NCI-H2171 treated with DMSO at 0.1 percent for 48 hours (cell line): ENCODE measurements around the gene MORN2.
A peak's percentile ranks its signal among the peaks of the same experiment; 100 is the strongest.

Experiments
- DNase-seq: peaks from one replicate; lab custom pipeline; 2025; lab: John Stamatoyannopoulos, UW

The MORN2 gene

DNA sequence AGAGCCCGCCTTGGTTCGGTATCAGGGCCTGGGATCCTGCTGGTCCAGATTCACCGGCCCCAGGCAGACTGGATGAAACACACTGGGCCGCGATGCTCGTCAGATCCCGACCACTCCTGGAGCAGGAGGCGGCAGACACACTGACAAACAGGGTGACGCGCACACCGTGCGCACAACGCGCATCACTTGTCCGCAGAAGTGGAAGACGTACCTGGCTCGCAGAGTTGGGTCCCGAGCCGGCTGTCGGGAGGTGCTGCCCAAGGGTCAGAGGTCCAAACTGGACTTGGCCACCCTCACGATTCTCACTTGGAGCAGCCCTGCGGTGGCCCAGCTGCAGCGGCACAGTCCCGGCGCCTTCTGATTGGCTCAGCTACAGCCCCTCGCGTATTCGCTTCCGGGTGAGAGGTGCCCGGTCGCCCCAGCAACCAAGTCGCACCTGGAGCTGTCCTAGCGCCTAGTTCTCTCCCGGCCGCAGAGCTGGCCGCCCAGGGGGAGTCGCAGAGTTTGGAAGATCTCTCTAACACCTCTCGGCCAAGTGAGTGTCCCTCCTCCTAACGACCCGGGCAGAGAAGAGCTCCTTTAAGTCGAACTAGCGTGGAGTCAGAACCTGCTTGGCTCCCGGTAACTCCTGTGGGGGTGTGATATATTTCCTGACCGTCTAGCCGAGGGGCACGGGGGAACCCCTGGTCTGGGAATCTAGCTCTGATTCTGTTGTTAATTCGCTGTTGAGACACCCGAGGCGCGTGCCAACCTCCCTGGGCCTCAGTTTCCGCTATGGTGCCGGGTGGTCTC is at the start of gene MORN2, which contains the start of gene DHX57:
MORN2 (plus strand) TSS at position 401 of the 792 bp plus-strand sequence.
DHX57 (minus strand) TSS at position 359 of the 792 bp plus-strand sequence. CDS start 7,529 bp downstream, outside the sequence.
- peak; percentile 76 for DNase-seq

DNA sequence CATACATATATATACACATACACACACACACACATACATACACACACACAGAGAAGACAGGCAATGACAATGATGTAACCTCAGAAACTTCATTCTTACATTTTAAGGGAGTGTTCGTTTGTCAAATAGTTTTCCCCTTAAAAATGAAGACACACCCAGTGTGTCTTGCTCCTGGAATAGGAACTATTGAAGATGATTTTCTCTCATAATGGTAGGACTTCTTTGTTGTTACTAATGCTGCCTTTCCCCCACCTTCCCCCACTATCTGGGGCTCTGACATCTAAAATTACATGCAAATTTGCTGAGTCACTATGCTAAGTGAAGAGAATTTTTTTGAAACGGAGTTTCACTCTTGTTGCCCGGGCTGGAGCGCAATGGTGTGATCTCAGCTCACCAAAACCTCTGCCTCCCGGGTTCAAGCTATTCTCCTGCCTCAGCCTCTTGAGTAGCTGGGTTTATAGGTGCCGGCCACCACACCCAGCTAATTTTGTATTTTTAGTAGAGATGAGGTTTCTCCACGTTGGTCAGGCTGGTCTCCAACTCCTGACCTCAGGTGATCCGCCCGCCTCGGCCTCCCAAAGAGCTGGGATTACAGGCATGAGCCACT is 48.1 kb upstream of the MORN2 start:
- DNase-seq, result peak; percentile 32

DNA sequence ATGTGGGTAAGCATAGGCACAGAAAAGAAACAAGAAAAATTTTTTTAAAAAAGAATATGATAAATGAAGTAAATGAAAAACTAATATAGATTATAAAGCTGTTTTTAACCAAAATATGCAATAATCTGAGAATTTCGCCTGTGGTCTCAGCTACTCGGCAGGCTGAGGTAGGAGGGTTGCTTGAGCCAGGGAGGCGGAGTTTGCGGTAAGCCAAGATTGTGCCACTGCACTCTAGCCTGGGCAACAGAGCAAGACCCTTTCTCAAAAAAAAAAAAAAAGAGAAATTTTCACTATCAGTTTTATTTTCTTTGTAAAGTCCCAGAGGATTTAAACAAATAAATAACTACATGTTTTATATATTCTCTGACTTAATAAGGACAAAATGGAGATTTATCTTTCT is 47.3 kb upstream of the MORN2 start:
- no peak for DNase-seq

DNA sequence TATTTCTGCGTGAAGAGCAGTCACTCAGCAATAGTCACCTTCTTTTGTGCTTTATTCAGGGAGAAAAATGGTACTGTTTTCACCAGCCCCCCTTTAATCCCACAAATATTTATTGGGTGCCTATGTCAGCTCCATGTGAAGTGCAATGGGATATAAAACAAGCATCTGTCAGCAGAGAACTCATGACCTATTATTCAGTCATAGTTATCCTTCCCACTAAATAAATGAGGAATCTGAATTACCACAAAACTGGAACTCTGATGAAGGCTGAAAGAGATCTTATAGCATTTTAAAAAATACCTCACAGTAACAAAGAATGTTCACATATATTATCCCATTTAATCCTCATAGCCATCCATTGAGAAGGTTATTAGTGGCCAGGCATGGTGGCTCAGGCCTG is 45.8 kb upstream of the MORN2 start:
- no peak for DNase-seq

DNA sequence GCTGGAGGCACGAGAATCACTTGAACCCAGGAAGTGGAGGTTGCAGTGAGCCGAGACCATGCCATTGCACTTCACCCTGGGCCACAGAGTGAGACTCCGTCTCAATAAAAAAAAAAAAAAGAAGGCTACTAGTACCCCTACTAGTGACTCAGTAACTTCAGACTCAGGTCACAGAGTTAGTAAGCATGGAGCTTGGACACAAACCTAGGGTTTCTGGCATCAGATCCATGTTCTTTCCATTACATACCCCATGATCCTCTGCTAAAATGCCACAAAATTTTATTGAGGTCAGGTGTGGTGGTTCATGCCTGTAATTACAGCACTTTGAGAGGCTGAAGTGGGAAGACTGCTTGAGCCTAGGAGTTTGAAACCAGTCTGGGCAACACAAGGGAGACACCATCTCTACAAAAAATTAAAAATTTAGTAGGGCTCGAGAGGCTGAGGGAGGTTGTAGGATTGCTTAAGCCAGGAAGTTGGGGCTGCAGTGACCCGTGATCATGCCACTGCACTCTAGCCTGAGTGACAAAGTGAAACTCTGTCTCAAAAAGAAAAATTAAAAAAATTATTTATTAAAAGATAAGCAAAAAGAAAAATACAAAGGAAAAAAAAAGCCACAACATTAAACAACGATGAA is 45.1 kb upstream of the MORN2 start:
- no peak for DNase-seq

DNA sequence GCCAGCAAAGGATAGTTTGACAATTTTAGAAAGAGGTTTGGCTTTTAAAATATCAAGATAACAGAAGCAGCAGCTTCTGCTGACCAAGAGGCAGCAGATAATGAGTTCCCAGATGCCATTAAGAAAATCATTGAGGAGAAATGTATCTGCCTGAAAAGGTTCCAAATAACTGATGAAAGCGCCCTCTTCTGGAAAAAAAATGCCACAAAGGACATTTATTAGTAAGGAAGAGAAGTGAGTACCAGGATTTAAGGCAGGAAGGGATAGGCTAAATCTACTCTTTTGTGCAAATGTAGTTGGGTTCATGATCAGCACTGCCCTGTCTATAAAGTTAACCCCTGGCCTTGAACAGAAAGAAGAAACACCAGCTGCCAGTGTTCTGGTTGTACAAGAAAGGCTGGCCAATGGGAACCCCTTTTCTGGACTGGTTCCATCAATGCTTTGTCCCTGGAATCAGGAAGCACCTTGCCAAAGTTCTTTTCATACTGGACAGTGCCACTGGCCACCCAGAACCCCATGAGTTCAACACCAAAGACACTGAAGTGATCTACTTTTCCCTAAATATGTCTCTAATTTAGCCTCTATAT is 40.7 kb upstream of the MORN2 start:
- DNase-seq, result no peak

DNA sequence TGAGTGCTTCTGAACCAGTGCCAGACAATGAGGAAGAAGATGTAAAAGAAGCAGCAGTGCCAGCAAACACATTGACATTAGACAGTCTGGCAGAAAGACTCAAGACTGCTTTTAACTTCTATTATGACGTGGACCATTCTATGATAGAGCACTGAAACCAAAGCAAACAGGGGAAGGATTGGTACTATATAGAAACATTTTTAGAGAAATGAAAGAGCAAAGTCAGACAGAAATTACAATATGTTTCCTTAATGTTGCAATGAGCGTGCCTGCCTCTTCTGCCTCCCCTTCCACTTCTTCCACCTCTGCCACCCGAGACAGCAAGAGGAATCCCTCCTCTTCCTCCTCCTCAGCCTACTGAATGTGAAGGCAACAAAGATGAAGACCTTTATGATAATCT is 39.8 kb upstream of the MORN2 start:
- no peak for DNase-seq

DNA sequence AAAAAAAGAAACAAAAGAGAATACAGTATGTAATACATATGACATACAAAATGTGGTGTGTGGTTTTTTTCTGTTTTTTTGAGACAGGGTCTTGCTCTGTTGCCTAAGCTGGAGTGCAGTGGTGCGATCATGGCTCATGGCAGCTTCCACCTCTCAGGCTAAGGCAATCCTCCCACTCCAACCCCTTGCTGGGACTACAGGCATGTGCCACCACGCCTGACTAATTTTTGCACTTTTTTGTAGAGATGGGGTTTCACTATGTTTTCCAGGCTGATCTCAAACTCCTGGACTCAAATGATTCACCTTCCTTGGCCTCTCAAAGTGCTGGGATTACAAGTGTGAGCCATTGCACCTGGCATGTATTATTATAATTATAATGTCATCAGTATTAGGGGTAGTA is 39.0 kb upstream of the MORN2 start:
- no peak for DNase-seq

DNA sequence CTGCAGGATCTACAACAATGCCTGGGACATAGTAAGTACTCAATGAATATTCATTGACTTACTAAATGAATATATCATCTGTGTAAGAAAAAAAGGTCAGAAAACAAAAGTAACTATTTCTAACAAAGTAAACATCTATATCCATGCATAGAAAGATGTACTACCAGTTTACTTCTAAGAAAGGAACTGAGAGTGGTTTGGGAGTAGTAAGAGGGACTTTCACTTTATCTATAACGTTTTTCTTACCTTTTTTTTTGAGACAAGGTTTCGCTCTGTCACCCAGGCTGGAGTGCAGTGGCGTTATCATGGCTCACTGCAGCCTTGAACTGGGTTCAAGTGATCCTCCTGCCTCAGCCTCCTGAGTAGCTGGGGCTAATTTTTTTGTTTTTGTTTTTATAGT is 25.7 kb upstream of the MORN2 start:
- DNase-seq, result no peak

DNA sequence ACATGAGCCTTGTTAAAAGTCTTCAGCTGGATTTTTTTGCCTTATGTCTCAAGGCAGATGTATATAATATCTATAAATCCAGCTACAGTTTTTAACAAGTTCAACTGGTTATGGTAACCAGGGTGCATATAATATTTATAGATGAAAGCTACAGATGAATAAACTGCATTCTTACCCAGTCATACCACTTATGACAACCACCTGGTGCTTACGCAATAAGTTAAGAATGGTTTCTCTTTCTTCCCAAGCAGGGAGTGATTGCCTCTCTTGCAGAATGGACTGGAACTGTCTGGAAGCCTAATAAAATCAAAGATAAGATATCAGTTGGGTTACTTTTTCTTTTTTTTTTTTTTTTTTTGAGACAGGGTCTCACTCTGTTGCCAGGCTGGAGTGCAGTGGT is 19.6 kb upstream of the MORN2 start:
- no peak for DNase-seq

DNA sequence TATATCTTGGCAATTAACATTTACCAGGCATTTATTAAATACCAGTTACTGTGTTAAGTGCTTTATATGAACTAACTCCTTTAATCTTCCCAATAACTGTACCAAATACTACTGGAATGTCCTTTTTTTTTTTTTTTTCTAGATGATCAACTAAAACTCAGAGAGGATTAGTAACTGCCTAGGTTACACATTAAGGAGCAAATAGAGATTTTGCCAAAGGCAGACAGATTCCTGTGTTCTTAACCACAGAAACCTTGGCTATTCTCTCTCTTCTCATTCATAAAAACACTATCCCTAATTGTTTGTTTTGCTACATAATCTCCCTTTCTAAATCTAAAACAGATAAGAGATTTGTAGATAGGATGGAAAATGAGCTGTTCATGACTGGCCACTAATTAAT is 13.3 kb upstream of the MORN2 start:
- DNase-seq, result no peak

DNA sequence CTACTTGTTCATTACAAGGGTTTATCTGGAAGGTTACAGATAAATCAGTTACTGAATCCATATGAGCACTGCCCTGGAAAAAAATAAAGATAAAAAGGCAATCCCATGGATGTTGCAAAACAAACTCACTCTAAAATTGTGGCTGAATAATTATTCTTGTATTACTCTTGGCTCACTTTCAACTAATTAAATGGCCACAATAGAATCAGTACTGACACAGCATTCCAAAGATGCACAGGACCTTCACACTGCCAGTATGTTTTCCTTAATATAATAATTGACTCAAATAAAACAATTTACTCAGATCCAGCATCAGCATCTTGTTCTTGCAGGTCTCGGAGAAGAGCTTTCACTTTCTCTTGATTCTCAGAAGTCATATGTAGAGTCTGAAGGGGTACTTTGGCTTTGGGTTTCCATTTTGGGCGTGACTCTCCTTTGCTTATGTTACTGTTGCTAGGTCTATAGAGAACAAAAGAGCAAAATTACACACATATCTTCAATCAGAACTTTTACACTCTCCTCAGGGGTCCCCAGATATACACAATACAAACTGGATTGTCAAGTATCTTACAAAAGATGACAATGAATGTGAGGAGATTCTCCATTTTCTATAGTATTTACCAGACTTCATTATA is 12.6 kb upstream of the MORN2 start:
- DNase-seq, result no peak

DNA sequence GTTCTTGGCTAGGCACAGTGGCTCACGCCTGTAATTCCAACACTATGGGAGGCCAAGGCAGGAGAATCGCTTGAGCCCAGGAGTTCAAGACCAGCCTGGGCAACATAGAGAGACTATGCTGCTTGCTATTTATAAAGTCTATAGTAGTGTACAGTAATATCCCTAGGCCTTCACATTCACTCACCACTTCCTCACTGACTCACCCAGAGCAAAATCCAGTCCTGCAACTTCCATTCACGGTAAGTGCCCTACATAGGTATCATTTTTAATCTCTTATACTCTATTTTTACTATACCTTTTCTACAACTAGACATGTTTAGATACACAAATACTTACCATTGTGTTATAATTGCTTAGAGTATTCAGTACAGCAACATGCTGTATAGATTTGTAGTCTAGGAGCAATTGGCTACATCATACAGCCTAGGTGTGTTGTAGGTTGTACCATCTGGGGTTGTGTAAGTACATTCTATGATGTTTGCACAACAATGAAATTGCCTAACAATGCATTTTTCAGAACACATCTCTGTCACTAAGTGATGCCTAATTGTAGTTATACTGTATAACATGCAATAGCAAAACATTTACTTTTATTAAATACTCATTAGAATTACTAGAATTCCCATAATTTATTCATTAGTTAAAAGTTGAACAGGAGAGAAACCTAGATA is 8.9 kb upstream of the MORN2 start:
- no peak for DNase-seq

DNA sequence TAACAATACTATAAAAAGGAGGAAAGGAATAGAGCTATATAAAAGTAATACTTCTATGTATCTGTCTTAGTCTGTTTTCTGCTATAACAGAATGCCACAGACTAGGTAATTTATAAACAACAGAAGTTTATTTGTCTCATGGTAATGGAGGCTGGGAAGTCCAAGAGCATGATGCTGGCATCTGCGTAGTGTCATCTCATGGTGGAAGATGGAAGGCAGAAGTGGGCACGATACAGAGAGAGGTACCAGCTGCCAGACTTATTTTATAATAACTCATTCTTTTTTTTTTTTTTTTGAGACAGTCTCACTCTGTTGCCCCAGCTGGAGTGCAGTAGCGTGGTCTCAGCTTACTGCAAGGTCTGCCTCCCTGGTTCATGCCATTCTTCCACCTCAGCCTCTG is 4.3 kb upstream of the MORN2 start:
- no peak for DNase-seq

DNA sequence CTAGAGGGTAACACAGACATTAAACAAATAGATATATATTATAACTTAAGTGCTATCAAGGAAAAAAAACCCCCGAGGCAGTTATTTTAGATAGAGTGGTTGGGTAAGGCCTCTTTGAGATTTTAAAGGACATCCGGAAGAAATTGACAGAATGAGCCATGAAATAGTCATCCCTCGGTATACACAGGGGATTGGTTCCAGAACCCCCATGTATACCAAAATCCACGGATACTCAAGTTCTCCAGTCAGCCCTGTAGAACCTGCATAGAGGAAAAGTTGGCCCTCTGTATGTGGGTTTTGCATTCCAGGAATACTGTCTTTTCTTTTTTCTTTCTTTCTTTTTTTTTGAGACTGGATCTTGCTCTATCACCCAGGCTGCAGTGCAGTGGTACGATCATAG is 2.0 kb upstream of the MORN2 start:
- DNase-seq, result no peak

DNA sequence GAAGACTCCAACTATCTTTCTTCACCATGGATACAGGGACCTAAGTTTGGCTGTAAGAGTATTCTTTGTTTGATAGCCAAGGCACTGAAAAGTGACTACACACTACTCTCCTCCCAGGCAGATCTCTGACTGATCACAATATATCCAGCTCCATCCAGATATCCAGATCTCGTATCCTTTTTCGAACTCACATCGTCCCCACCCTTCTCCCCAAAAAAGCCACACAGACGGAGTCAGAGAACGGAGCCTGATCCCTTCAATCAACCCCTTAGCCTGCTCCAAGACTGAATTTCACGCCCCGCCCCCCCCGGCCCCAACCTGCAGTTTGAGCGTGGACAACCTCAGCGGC is 575 bp upstream of the MORN2 start:
- peak; percentile 27 for DNase-seq

DNA sequence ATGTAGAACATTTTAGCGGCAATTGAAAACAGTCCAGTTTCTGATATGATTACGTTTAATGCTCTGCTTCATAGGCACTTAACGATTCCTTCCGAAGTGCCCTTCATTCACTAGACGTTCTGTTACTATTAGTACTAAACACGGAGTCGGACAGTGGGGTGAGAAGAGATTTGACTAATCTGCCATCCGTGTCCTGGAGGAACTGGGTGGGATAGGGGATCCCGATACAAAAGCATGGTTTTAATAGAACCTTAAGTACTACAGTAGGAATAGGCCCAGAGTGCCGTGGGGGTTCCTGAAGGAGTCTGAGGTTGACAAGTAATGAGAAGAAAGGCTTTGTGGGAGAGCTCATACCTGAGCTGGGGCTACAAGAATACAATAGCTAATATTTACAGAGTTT is 631 bp downstream of the MORN2 start:
- DNase-seq, result no peak

DNA sequence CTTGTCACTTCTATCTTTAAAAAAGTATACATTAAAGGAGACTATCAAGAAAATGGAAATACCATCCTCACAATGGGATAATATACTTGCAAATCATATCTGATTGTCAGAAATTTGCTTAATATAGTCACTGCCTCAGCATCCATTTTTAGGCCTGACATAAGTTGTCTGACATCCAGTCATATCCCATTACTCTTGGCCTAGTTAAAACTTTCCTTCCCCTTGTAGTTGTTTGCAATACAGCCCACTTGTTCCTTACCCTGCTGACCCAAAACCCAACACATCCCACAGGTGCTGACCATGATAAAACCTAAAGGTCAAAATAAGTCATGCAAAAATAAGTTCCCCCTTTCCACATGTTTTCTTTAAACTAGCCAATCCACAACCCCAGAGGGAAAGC is 10.3 kb downstream of the MORN2 start:
- DNase-seq, result no peak

DNA sequence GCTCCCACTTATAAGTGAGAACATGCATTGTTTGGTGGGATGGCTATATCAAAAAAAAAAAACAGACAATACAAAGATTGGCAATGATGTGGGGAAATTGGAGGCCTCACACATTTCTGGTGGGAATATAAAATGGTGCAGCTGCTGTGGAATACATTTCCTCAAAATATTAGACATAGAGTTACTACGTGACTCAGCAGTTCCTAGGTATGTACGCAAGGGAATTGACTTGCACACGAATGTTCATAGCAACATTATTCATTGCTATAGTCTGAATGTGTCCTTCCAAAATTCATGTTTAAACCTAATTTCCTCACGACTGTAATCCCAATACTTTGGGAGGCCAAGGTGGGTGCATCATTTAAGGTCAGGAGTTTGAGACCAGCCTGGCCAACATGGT is 11.6 kb downstream of the MORN2 start:
- DNase-seq, result no peak

DNA sequence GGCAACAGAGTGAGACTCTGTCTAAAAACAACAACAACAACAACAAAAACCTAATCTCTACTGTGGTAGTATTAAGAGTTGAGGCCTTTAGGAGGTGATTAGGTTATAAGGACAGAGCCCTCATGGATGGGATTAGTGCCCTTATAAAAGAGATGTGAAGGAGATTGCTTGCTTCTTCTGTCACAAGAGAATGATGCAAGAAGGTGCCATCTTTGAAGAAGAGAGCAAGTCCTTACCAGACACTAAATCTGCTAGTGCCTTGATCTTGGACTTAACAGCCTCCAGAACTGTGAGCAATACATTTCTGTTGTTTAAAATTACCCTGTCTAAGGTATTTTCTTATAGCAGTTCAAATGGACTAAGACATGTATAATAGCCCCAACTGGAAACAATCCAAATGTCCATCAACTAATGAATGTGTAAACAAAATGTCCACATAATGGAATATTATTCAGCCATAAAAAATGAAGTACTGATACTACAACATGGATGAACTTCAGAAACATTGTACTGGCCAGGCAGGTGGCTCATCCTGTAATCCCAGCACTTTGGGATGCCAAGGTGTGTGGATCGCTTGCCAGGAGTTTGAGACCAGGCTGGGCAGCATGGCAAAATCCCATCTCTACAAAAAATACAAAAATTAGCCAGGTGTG is 12.3 kb downstream of the MORN2 start:
- no peak for DNase-seq

DNA sequence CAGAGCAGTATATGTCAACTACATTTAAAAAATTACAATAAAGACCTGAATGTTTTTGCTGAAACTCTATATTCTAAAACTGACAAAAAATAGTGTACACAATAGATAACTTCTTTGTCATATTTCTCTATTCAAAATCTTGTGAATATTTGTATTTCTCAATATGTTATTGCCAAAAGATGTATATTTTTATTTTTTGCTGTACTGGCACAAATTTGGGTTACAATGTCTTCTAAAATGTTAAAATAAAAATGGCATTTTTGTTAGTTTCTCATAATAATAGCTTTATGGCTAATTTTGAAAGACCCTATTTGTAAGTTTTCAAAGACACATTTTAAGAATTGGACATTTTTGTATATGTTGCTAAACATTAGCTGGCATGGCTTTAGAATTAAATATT is 13.3 kb downstream of the MORN2 start:
- no peak for DNase-seq
